Tibial nerve (tissue), 4 donors: ENCODE data around the gene PIP5K1C. TPM values are rescaled to one million over a fixed set of nuclear protein-coding genes. Genes with fewer than 3 reads are reported as not detected.

Source experiments
- DNase-seq, 2 donors: peaks; one replicate each; pipeline ENCODE4 v3.0.0-alpha.2; 2019; ENCODE audit warnings: low spot score in 2 of 2
- H3K27ac ChIP-seq, 4 donors: fragments of 200-600 bp; sonication (generic) in 3 of 4; one replicate each; pipeline ENCODE4 v1.5.1; 2017 to 2019; ENCODE audit warnings: mild to moderate bottlenecking in 1 of 4
- H3K27me3 ChIP-seq, 2 donors: fragments of 200-600 bp; sonication (generic) in 1 of 2; one replicate each; pipeline versions ENCODE4 v1.5.1 to v1.6.0; 2017 to 2019
- H3K36me3 ChIP-seq, 3 donors: fragments of 200-600 bp; sonication (generic); one replicate each; pipeline ENCODE4 v1.5.1; 2018 to 2019
- H3K4me1 ChIP-seq, 4 donors: fragments of 200-600 bp; sonication (generic) in 3 of 4; one replicate each; pipeline ENCODE4 v1.5.1; 2017 to 2019
- H3K4me3 ChIP-seq, 4 donors: fragments of 200-600 bp; sonication (generic) in 3 of 4; one replicate each; pipeline ENCODE4 v1.5.1; 2017 to 2019; ENCODE audit warnings: mild to moderate bottlenecking in 1 of 4, moderate library complexity in 1 of 4
- H3K9me3 ChIP-seq, 4 donors: fragments of 200-600 bp; sonication (generic) in 3 of 4; one replicate each; pipeline ENCODE4 v1.5.1; 2017 to 2019
- CTCF ChIP-seq, 5 experiments: fragments of 200-600 bp in 3 of 5; fragments of 450-650 bp in 2 of 5; sonication (generic) in 3 of 5; IDR thresholded peaks; one replicate each; pipeline ENCODE4 v1.5.1; 2016 to 2019; ENCODE audit warnings: antibody characterized with exemption in 5 of 5, mild to moderate bottlenecking in 3 of 5, moderate library complexity in 2 of 5
- EP300 ChIP-seq, 2 donors: sonication (generic); formaldehyde crosslinking; IDR thresholded peaks; one replicate each; pipeline ENCODE4 v1.6.1; 2017; ENCODE audit warnings: antibody characterized with exemption in 2 of 2, mild to moderate bottlenecking in 1 of 2
- POLR2A ChIP-seq, 2 donors: fragments of 450-650 bp; IDR thresholded peaks; one replicate each; pipeline ENCODE4 v1.6.1; 2017; ENCODE audit warnings: antibody characterized with exemption in 2 of 2, mild to moderate bottlenecking in 2 of 2, moderate library complexity in 2 of 2
- WGBS, 2 donors: methylation state at CpG; one replicate each; pipeline ENCODE4 v1.1.5; 2018; 5-methylcytosine and 5-hydroxymethylcytosine counted together
- total RNA-seq, 4 donors: library from RNA; depleted of rRNA; stranded (reverse); fragments of >200 nt; gene quantifications; one replicate each; pipeline ENCODE4 v1.1.0, GENCODE V29; 2016

PIP5K1C gene
- total RNA-seq, 4 donors from 2014 or later = 23.0 to 37.2 (median 24.9) TPM

- TF ChIP-seq EP300 (IDR thresholded peaks at IDR 0.05) (no peak), CTCF (IDR thresholded peaks at IDR 0.05) (no peak), POLR2A (IDR thresholded peaks at IDR 0.05) (no peak)
- Histone ChIP-seq H3K4me3 (no peak overlapping the region), H3K27me3 (no peaks in the 10 kb centered on the region), H3K4me1 (peaks cover 0 to 20% (median 0%) of the 10 kb centered on the region in 4 donors), H3K9me3 (no peaks in the 10 kb centered on the region), H3K27ac (no peak overlapping the region), H3K36me3 (peaks cover 0 to 98% (median 7%) of the 10 kb centered on the region in 3 donors)
- WGBS, 2 donors = 86 to 87% methylated on average over 36 of the region's 36 CpGs
- no peak for DNase-seq
Observed at GRCh38 chr19:3642987-3643673, 57.1 kb downstream of the PIP5K1C start.

- H3K36me3 ChIP-seq = peaks cover 0 to 99% (median 7%) of the 10 kb centered on the region in 3 donors
- TF ChIP-seq EP300 (IDR thresholded peaks at IDR 0.05) (no peak), CTCF (IDR thresholded peaks at IDR 0.05) (no peak), POLR2A (IDR thresholded peaks at IDR 0.05) (no peak)
- 88 to 89% methylated on average over 17 of the region's 17 CpGs for WGBS, 2 donors
Observed at GRCh38 chr19:3642296-3642695, 58.0 kb downstream of the PIP5K1C start.

GRCh38 chr19:3641515-3642269 lies 58.6 kb downstream of the PIP5K1C start:
- Histone ChIP-seq H3K4me1 (peaks cover 0 to 20% (median 0%) of the 10 kb centered on the region in 4 donors), H3K27ac (no peak overlapping the region), H3K36me3 (peaks cover 0 to 100% (median 7%) of the 10 kb centered on the region in 3 donors), H3K4me3 (no peak overlapping the region), H3K9me3 (no peaks in the 10 kb centered on the region), H3K27me3 (no peaks in the 10 kb centered on the region)
- DNase-seq = no peak
- no peak for TF ChIP-seq POLR2A (IDR thresholded peaks at IDR 0.05)
- TF ChIP-seq EP300 (IDR thresholded peaks at IDR 0.05) = no peak
- no peak for TF ChIP-seq CTCF (IDR thresholded peaks at IDR 0.05)
- WGBS, 2 donors = 95% methylated on average over 20 of the region's 28 CpGs

More at GRCh38 chr19:3642296-3642695, 58.0 kb downstream of the PIP5K1C start:
- DNase-seq = no peak
- no peak overlapping the region for H3K27ac ChIP-seq
- H3K9me3 ChIP-seq = no peaks in the 10 kb centered on the region
- no peaks in the 10 kb centered on the region for H3K27me3 ChIP-seq
- H3K4me1 ChIP-seq = peaks cover 0 to 20% (median 0%) of the 10 kb centered on the region in 4 donors
- H3K4me3 ChIP-seq = no peak overlapping the region

- 96 to 98% methylated on average over 13 of the region's 13 CpGs for WGBS, 2 donors
- Histone ChIP-seq H3K27ac (no peak overlapping the region), H3K27me3 (no peaks in the 10 kb centered on the region), H3K36me3 (peaks cover 0 to 100% (median 7%) of the 10 kb centered on the region in 3 donors), H3K4me3 (no peak overlapping the region), H3K9me3 (no peaks in the 10 kb centered on the region), H3K4me1 (peaks cover 0 to 8% (median 0%) of the 10 kb centered on the region in 4 donors)
- TF ChIP-seq CTCF (IDR thresholded peaks at IDR 0.05) (no peak), EP300 (IDR thresholded peaks at IDR 0.05) (no peak), POLR2A (IDR thresholded peaks at IDR 0.05) (no peak)
- no peak for DNase-seq
Observed at GRCh38 chr19:3639479-3639878, 60.8 kb downstream of the PIP5K1C start.
